HG03280 (cell line): ENCODE results near the gene SPTBN2.

Source experiments
- ATAC-seq: cut with Tn5 transposase; IDR thresholded peaks from one replicate; pipeline ENCODE4 v1.9.1; 2021; ENCODE audit warnings: mild to moderate bottlenecking, moderate library complexity; ENCODE audit not compliant: unreplicated experiment

SPTBN2 gene

GRCh38 chr11:66728693-66729385 is at the start of gene SPTBN2:
Gene SPTBN2, minus strand, starts transcription at chr11:66729216. Its CDS starts 7,976 bp downstream, at chr11:66721240.
- no peak for ATAC-seq

- no peak for ATAC-seq
Measured at GRCh38 chr11:66768818-66769217, 39.8 kb upstream of the SPTBN2 start.

- ATAC-seq = no peak
Measured at GRCh38 chr11:66768088-66768521, 39.1 kb upstream of the SPTBN2 start.

GRCh38 chr11:66767666-66768065 is 38.6 kb upstream of the SPTBN2 start:
- no peak for ATAC-seq

- ATAC-seq = no peak
Measured at GRCh38 chr11:66766681-66767080, 37.7 kb upstream of the SPTBN2 start.

- no peak for ATAC-seq
Measured at GRCh38 chr11:66762088-66762487, 33.1 kb upstream of the SPTBN2 start.

GRCh38 chr11:66752148-66752547 is 23.1 kb upstream of the SPTBN2 start:
- ATAC-seq = no peak

- no peak for ATAC-seq
Measured at GRCh38 chr11:66749091-66749490, 20.1 kb upstream of the SPTBN2 start.

GRCh38 chr11:66747480-66747879 is 18.5 kb upstream of the SPTBN2 start:
- ATAC-seq = no peak

GRCh38 chr11:66745356-66746235 is 16.6 kb upstream of the SPTBN2 start:
- ATAC-seq = peak; percentile 34

GRCh38 chr11:66744485-66745355 is 15.7 kb upstream of the SPTBN2 start:
- ATAC-seq = peak; percentile 77

GRCh38 chr11:66743271-66743968 is 14.4 kb upstream of the SPTBN2 start:
- ATAC-seq = no peak

GRCh38 chr11:66741153-66741552 is 12.1 kb upstream of the SPTBN2 start:
- ATAC-seq = no peak

- ATAC-seq = no peak
Measured at GRCh38 chr11:66739983-66740382, 11.0 kb upstream of the SPTBN2 start.

- no peak for ATAC-seq
Measured at GRCh38 chr11:66734215-66734614, 5.2 kb upstream of the SPTBN2 start.

GRCh38 chr11:66729447-66729846 is 431 bp upstream of the SPTBN2 start:
- ATAC-seq = no peak

- no peak for ATAC-seq
Measured at GRCh38 chr11:66728038-66728692, 851 bp downstream of the SPTBN2 start.

GRCh38 chr11:66727282-66728037 is 1.6 kb downstream of the SPTBN2 start:
- no peak for ATAC-seq

- no peak for ATAC-seq
Measured at GRCh38 chr11:66725647-66726046, 3.4 kb downstream of the SPTBN2 start.
